ENCODE data around the gene ZNFX1. TPM values are rescaled to one million over a fixed set of nuclear protein-coding genes. Genes with fewer than 3 reads are reported as not detected.
A peak's percentile ranks its signal among the peaks of the same experiment; 100 is the strongest.

The ZNFX1 gene
- total RNA-seq, 1 donor from 2014 or later = 77.4 TPM

GRCh38 chr20:49275216-49275615, 2.6 kb downstream of the ZNFX1 start:
- FAIRE-seq (no peak), DNase-seq (ENCODE audit: low read depth) (no peak)
- H3K36me3 Mint-ChIP-seq (ENCODE audit: low read depth, unreplicated experiment) = peaks cover 44% of the 10 kb centered on the region
- no peaks in the 10 kb centered on the region for H3K27me3 Mint-ChIP-seq (ENCODE audit: low read depth, unreplicated experiment)
- peaks cover 73% of the 10 kb centered on the region for H4K20me1 ChIP-seq (ENCODE audit: insufficient read depth, low read length)
- peak overlapping the region; percentile 99 for H3K4me3 Mint-ChIP-seq (ENCODE audit: unreplicated experiment)
- H3K9me3 Mint-ChIP-seq (ENCODE audit: unreplicated experiment) = peaks cover 1% of the 10 kb centered on the region
- no peak overlapping the region for H3K27ac ChIP-seq (ENCODE audit: low read depth, low read length)
- peaks cover 14% of the 10 kb centered on the region for H3K4me1 ChIP-seq (ENCODE audit: insufficient read depth, low read length)
- no peak overlapping the region for H3K27ac Mint-ChIP-seq (ENCODE audit: unreplicated experiment)
- no peak overlapping the region for H3K4me3 ChIP-seq (ENCODE audit: insufficient read depth, low read depth, low read length)
- H2AFZ ChIP-seq (ENCODE audit: low read depth, low read length) = no peak overlapping the region
- H3K4me2 ChIP-seq (ENCODE audit: low read length) = peak overlapping the region; percentile 91
- TF ChIP-seq CTCF (IDR thresholded peaks at IDR 0.05; ENCODE audit: insufficient read depth, low read depth, low read length) (no peak), EZH2 (IDR thresholded peaks at IDR 0.05; ENCODE audit: insufficient read depth, low read length) (no peak)
- no peaks in the 10 kb centered on the region for H3K27me3 ChIP-seq (ENCODE audit: insufficient read depth, low read length)
- peaks cover 82% of the 10 kb centered on the region for H3K79me2 ChIP-seq (ENCODE audit: insufficient read depth, low read length)
- no peaks in the 10 kb centered on the region for H3K9me3 ChIP-seq (ENCODE audit: insufficient read depth, low read depth, low read length)
- peaks cover 15% of the 10 kb centered on the region for H3K4me1 Mint-ChIP-seq (ENCODE audit: low read depth, unreplicated experiment)
- H3K36me3 ChIP-seq (ENCODE audit: insufficient read depth, low read length) = peaks cover 41% of the 10 kb centered on the region
- H3K9ac ChIP-seq (ENCODE audit: low read length) = no peak overlapping the region

- peaks cover 73% of the 10 kb centered on the region for H4K20me1 ChIP-seq (ENCODE audit: insufficient read depth, low read length)
- no peak overlapping the region for H2AFZ ChIP-seq (ENCODE audit: low read depth, low read length)
- H3K4me1 ChIP-seq (ENCODE audit: insufficient read depth, low read length) = peaks cover 11% of the 10 kb centered on the region
- peak overlapping the region; percentile 45 for H3K4me3 Mint-ChIP-seq (ENCODE audit: unreplicated experiment)
- H3K4me1 Mint-ChIP-seq (ENCODE audit: low read depth, unreplicated experiment) = peaks cover 27% of the 10 kb centered on the region
- H3K36me3 Mint-ChIP-seq (ENCODE audit: low read depth, unreplicated experiment) = peaks cover 41% of the 10 kb centered on the region
- H3K9me3 ChIP-seq (ENCODE audit: insufficient read depth, low read depth, low read length) = no peaks in the 10 kb centered on the region
- no peak for TF ChIP-seq EZH2 (IDR thresholded peaks at IDR 0.05; ENCODE audit: insufficient read depth, low read length)
- no peak for TF ChIP-seq CTCF (IDR thresholded peaks at IDR 0.05; ENCODE audit: insufficient read depth, low read depth, low read length)
- no peak overlapping the region for H3K4me3 ChIP-seq (ENCODE audit: insufficient read depth, low read depth, low read length)
- H3K9ac ChIP-seq (ENCODE audit: low read length) = no peak overlapping the region
- H3K36me3 ChIP-seq (ENCODE audit: insufficient read depth, low read length) = peaks cover 43% of the 10 kb centered on the region
- H3K27ac Mint-ChIP-seq (ENCODE audit: unreplicated experiment) = no peak overlapping the region
- no peak overlapping the region for H3K27ac ChIP-seq (ENCODE audit: low read depth, low read length)
- H3K79me2 ChIP-seq (ENCODE audit: insufficient read depth, low read length) = peaks cover 82% of the 10 kb centered on the region
- H3K27me3 ChIP-seq (ENCODE audit: insufficient read depth, low read length) = no peaks in the 10 kb centered on the region
- H3K4me2 ChIP-seq (ENCODE audit: low read length) = no peak overlapping the region
- no peak for FAIRE-seq
- no peaks in the 10 kb centered on the region for H3K27me3 Mint-ChIP-seq (ENCODE audit: low read depth, unreplicated experiment)
- H3K9me3 Mint-ChIP-seq (ENCODE audit: unreplicated experiment) = peaks cover 1% of the 10 kb centered on the region
- DNase-seq (ENCODE audit: low read depth) = no peak
Observed at GRCh38 chr20:49273696-49274277, 4.1 kb downstream of the ZNFX1 start.

- FAIRE-seq (no peak), DNase-seq (ENCODE audit: low read depth) (no peak)
- peaks cover 43% of the 10 kb centered on the region for H3K36me3 ChIP-seq (ENCODE audit: insufficient read depth, low read length)
- H3K4me2 ChIP-seq (ENCODE audit: low read length) = no peak overlapping the region
- peaks cover 84% of the 10 kb centered on the region for H3K79me2 ChIP-seq (ENCODE audit: insufficient read depth, low read length)
- H3K4me1 ChIP-seq (ENCODE audit: insufficient read depth, low read length) = peaks cover 11% of the 10 kb centered on the region
- H3K36me3 Mint-ChIP-seq (ENCODE audit: low read depth, unreplicated experiment) = peaks cover 42% of the 10 kb centered on the region
- H3K27ac Mint-ChIP-seq (ENCODE audit: unreplicated experiment) = no peak overlapping the region
- H2AFZ ChIP-seq (ENCODE audit: low read depth, low read length) = no peak overlapping the region
- H3K27ac ChIP-seq (ENCODE audit: low read depth, low read length) = no peak overlapping the region
- H3K4me3 ChIP-seq (ENCODE audit: insufficient read depth, low read depth, low read length) = no peak overlapping the region
- H3K9me3 Mint-ChIP-seq (ENCODE audit: unreplicated experiment) = peaks cover 1% of the 10 kb centered on the region
- H3K27me3 ChIP-seq (ENCODE audit: insufficient read depth, low read length) = no peaks in the 10 kb centered on the region
- H4K20me1 ChIP-seq (ENCODE audit: insufficient read depth, low read length) = peaks cover 81% of the 10 kb centered on the region
- H3K9ac ChIP-seq (ENCODE audit: low read length) = no peak overlapping the region
- H3K27me3 Mint-ChIP-seq (ENCODE audit: low read depth, unreplicated experiment) = no peaks in the 10 kb centered on the region
- TF ChIP-seq EZH2 (IDR thresholded peaks at IDR 0.05; ENCODE audit: insufficient read depth, low read length) (no peak), CTCF (IDR thresholded peaks at IDR 0.05; ENCODE audit: insufficient read depth, low read depth, low read length) (no peak)
- H3K4me3 Mint-ChIP-seq (ENCODE audit: unreplicated experiment) = peak overlapping the region; percentile 30
- H3K4me1 Mint-ChIP-seq (ENCODE audit: low read depth, unreplicated experiment) = peaks cover 32% of the 10 kb centered on the region
- H3K9me3 ChIP-seq (ENCODE audit: insufficient read depth, low read depth, low read length) = no peaks in the 10 kb centered on the region
Observed at GRCh38 chr20:49272654-49273053, 5.2 kb downstream of the ZNFX1 start.

Data from astrocyte (in vitro differentiated cells and primary cell).